ENCODE data around the gene HS3ST3B1.

Gene HS3ST3B1

GRCh38 chr17:14296166-14296910 is 4.5 kb upstream of the HS3ST3B1 start:
- H3K27me3 ChIP-seq (ENCODE audit: insufficient read depth, low read length) = peaks cover 18% of the 10 kb centered on the region
- no peak overlapping the region for H3K27ac ChIP-seq (ENCODE audit: low read depth, low read length)
- H3K4me3 ChIP-seq (ENCODE audit: low read depth, low read length) = no peak overlapping the region; the same call in 1 of the 2 replicates
- no peaks in the 10 kb centered on the region for H3K4me1 ChIP-seq (ENCODE audit: control insufficient read depth, insufficient read depth, low read length, unreplicated experiment)
- peaks cover 4% of the 10 kb centered on the region for H3K79me2 ChIP-seq (ENCODE audit: control insufficient read depth, insufficient read depth, low read length, unreplicated experiment)
- H2AFZ ChIP-seq (ENCODE audit: low read length, unreplicated experiment) = no peak overlapping the region
- H3K36me3 ChIP-seq (ENCODE audit: insufficient read depth, low read length) = no peaks in the 10 kb centered on the region

GRCh38 chr17:14297161-14297851 is 3.6 kb upstream of the HS3ST3B1 start:
- H2AFZ ChIP-seq (ENCODE audit: low read length, unreplicated experiment) = peak overlapping the region; percentile 97
- no peaks in the 10 kb centered on the region for H3K36me3 ChIP-seq (ENCODE audit: insufficient read depth, low read length)
- H3K27ac ChIP-seq (ENCODE audit: low read depth, low read length) = no peak overlapping the region
- peak overlapping the region; percentile 78 for H3K4me3 ChIP-seq (ENCODE audit: low read depth, low read length)
- no peaks in the 10 kb centered on the region for H3K4me1 ChIP-seq (ENCODE audit: control insufficient read depth, insufficient read depth, low read length, unreplicated experiment)
- H3K79me2 ChIP-seq (ENCODE audit: control insufficient read depth, insufficient read depth, low read length, unreplicated experiment) = peaks cover 13% of the 10 kb centered on the region
- peaks cover 18% of the 10 kb centered on the region for H3K27me3 ChIP-seq (ENCODE audit: insufficient read depth, low read length)

- H2AFZ ChIP-seq (ENCODE audit: low read length, unreplicated experiment) = no peak overlapping the region
- H3K36me3 ChIP-seq (ENCODE audit: insufficient read depth, low read length) = no peaks in the 10 kb centered on the region
- H3K27me3 ChIP-seq (ENCODE audit: insufficient read depth, low read length) = peaks cover 18% of the 10 kb centered on the region
- H3K79me2 ChIP-seq (ENCODE audit: control insufficient read depth, insufficient read depth, low read length, unreplicated experiment) = peaks cover 24% of the 10 kb centered on the region
- H3K4me3 ChIP-seq (ENCODE audit: low read depth, low read length) = peak overlapping the region; percentile 93
- no peak overlapping the region for H3K27ac ChIP-seq (ENCODE audit: low read depth, low read length)
- H3K4me1 ChIP-seq (ENCODE audit: control insufficient read depth, insufficient read depth, low read length, unreplicated experiment) = no peaks in the 10 kb centered on the region
Observed at GRCh38 chr17:14298221-14298946, 2.5 kb upstream of the HS3ST3B1 start.

- no peak overlapping the region for H2AFZ ChIP-seq (ENCODE audit: low read length, unreplicated experiment)
- no peaks in the 10 kb centered on the region for H3K36me3 ChIP-seq (ENCODE audit: insufficient read depth, low read length)
- H3K79me2 ChIP-seq (ENCODE audit: control insufficient read depth, insufficient read depth, low read length, unreplicated experiment) = peaks cover 29% of the 10 kb centered on the region
- H3K4me3 ChIP-seq (ENCODE audit: low read depth, low read length) = peak overlapping the region; percentile 93
- no peaks in the 10 kb centered on the region for H3K4me1 ChIP-seq (ENCODE audit: control insufficient read depth, insufficient read depth, low read length, unreplicated experiment)
- peaks cover 18% of the 10 kb centered on the region for H3K27me3 ChIP-seq (ENCODE audit: insufficient read depth, low read length)
- H3K27ac ChIP-seq (ENCODE audit: low read depth, low read length) = no peak overlapping the region
Observed at GRCh38 chr17:14298947-14299279, 2.0 kb upstream of the HS3ST3B1 start.

- Histone ChIP-seq H3K27ac (ENCODE audit: low read depth, low read length) (peak overlapping the region; percentile 44), H3K4me3 (ENCODE audit: low read depth, low read length) (peak overlapping the region; percentile 93), H3K36me3 (ENCODE audit: insufficient read depth, low read length) (no peaks in the 10 kb centered on the region), H3K4me1 (ENCODE audit: control insufficient read depth, insufficient read depth, low read length, unreplicated experiment) (no peaks in the 10 kb centered on the region), H2AFZ (ENCODE audit: low read length, unreplicated experiment) (peak overlapping the region; percentile 16), H3K79me2 (ENCODE audit: control insufficient read depth, insufficient read depth, low read length, unreplicated experiment) (peaks cover 35% of the 10 kb centered on the region), H3K27me3 (ENCODE audit: insufficient read depth, low read length) (peaks cover 18% of the 10 kb centered on the region)
Observed at GRCh38 chr17:14299280-14300141, 1.4 kb upstream of the HS3ST3B1 start.

- peaks cover 55% of the 10 kb centered on the region for H3K79me2 ChIP-seq (ENCODE audit: control insufficient read depth, insufficient read depth, low read length, unreplicated experiment)
- H3K27me3 ChIP-seq (ENCODE audit: insufficient read depth, low read length) = peaks cover 4% of the 10 kb centered on the region; the same call in 1 of the 2 replicates
- H3K4me1 ChIP-seq (ENCODE audit: control insufficient read depth, insufficient read depth, low read length, unreplicated experiment) = peaks cover 19% of the 10 kb centered on the region
- peak overlapping the region; percentile 93 for H3K4me3 ChIP-seq (ENCODE audit: low read depth, low read length)
- H3K27ac ChIP-seq (ENCODE audit: low read depth, low read length) = peak overlapping the region; percentile 21; the same call in 1 of the 2 replicates
- no peaks in the 10 kb centered on the region for H3K36me3 ChIP-seq (ENCODE audit: insufficient read depth, low read length)
- peak overlapping the region; percentile 26 for H2AFZ ChIP-seq (ENCODE audit: low read length, unreplicated experiment)
Observed at GRCh38 chr17:14301279-14302090, 604 bp downstream of the HS3ST3B1 start.

- Histone ChIP-seq H3K27ac (ENCODE audit: low read depth, low read length) (peak overlapping the region; percentile 11; the same call in 1 of the 2 replicates), H3K36me3 (ENCODE audit: insufficient read depth, low read length) (no peaks in the 10 kb centered on the region), H3K27me3 (ENCODE audit: insufficient read depth, low read length) (peaks cover 3% of the 10 kb centered on the region; the same call in 1 of the 2 replicates), H2AFZ (ENCODE audit: low read length, unreplicated experiment) (peak overlapping the region; percentile 26), H3K79me2 (ENCODE audit: control insufficient read depth, insufficient read depth, low read length, unreplicated experiment) (peaks cover 59% of the 10 kb centered on the region), H3K4me3 (ENCODE audit: low read depth, low read length) (peak overlapping the region; percentile 93), H3K4me1 (ENCODE audit: control insufficient read depth, insufficient read depth, low read length, unreplicated experiment) (peaks cover 25% of the 10 kb centered on the region)
Observed at GRCh38 chr17:14302091-14302430, 1.2 kb downstream of the HS3ST3B1 start.

GRCh38 chr17:14302431-14303099 is 1.7 kb downstream of the HS3ST3B1 start:
- H3K36me3 ChIP-seq (ENCODE audit: insufficient read depth, low read length) = no peaks in the 10 kb centered on the region
- H3K27ac ChIP-seq (ENCODE audit: low read depth, low read length) = peak overlapping the region; percentile 11; the same call in 1 of the 2 replicates
- H3K4me3 ChIP-seq (ENCODE audit: low read depth, low read length) = peak overlapping the region; percentile 93
- H3K27me3 ChIP-seq (ENCODE audit: insufficient read depth, low read length) = peaks cover 3% of the 10 kb centered on the region; the same call in 1 of the 2 replicates
- peak overlapping the region; percentile 26 for H2AFZ ChIP-seq (ENCODE audit: low read length, unreplicated experiment)
- H3K79me2 ChIP-seq (ENCODE audit: control insufficient read depth, insufficient read depth, low read length, unreplicated experiment) = peaks cover 59% of the 10 kb centered on the region
- peaks cover 27% of the 10 kb centered on the region for H3K4me1 ChIP-seq (ENCODE audit: control insufficient read depth, insufficient read depth, low read length, unreplicated experiment)

Measured in ACC112 (cell line).